Stimulated activated naive CD8-positive, alpha-beta T cell treated with anti-CD3 and anti-CD28 coated beads, Interleukin-15, Interleukin-2, amounts not matched to agents 100 ng/mL and 50 ng/mL, for 24 hours (primary cell): ENCODE measurements around the gene CCDC97.
A peak's percentile ranks its signal among the peaks of the same experiment; 100 is the strongest.

Experiments
- H3K27ac Mint-ChIP-seq: one replicate; pipeline ENCODE4 v1.8.0; 2021; ENCODE audit warnings: mild to moderate bottlenecking, mixed read lengths
- H3K27me3 Mint-ChIP-seq: one replicate; pipeline ENCODE4 v1.8.0; 2021; ENCODE audit warnings: mixed read lengths
- H3K36me3 Mint-ChIP-seq: one replicate; pipeline ENCODE4 v1.8.0; 2021; ENCODE audit warnings: low read depth, mixed read lengths
- H3K4me1 Mint-ChIP-seq: one replicate; pipeline ENCODE4 v1.8.0; 2021; ENCODE audit warnings: low read depth, mixed read lengths
- H3K4me3 Mint-ChIP-seq: one replicate; pipeline ENCODE4 v1.8.0; 2021; ENCODE audit warnings: mild to moderate bottlenecking, mixed read lengths
- H3K9me3 Mint-ChIP-seq: one replicate; pipeline ENCODE4 v1.8.0; 2021; ENCODE audit warnings: mixed read lengths

The CCDC97 gene

DNA sequence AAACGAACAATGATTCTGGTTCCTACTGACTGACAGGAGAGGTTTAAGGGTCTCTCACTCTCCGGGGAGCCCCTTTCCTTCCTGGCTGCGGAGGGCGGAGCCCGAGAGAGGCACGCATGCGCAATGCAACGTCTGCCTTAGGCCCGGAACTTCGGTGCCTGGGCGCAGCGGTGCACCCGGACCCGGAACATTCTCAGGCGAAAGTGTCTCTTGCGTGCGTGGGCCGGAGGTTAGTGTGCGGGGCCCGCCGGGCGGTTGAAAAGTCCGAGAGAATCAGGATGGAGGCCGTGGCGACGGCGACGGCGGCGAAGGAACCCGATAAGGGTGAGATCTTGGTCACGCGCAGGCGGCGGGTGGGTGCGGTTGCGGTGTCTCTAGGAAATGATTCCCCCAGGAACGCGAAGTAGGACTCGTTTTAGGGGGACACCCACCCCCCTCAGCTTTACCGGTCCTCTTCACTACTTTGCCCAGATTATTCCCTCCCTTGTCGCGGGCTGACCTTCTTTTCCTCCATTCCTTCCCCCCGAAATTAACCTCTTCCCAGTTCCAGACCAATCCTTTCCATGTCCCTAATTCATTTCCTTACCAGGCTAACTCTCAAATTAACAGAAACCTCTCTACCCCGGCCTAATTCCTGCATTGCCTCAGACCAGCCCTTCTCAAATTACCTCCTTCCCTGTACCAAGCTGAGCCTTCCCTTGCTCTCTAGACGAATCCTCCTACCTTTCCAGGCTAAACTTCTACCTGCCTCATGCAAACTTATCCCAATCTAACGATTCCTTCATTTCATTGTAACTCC is at the start of gene CCDC97:
Gene CCDC97 (plus strand): TSS at position 140 of the 799 bp plus-strand sequence. CDS start 139 bp downstream, at position 279.
- Mint-ChIP-seq H3K9me3 (no peaks in the 10 kb centered on the region), H3K36me3 (peaks cover 50% of the 10 kb centered on the region), H3K27ac (peak within 1 kb of the TSS; percentile 96), H3K4me1 (peaks cover 75% of the 10 kb centered on the region), H3K4me3 (peak within 1 kb of the TSS; percentile 96), H3K27me3 (no peaks in the 10 kb centered on the region)

DNA sequence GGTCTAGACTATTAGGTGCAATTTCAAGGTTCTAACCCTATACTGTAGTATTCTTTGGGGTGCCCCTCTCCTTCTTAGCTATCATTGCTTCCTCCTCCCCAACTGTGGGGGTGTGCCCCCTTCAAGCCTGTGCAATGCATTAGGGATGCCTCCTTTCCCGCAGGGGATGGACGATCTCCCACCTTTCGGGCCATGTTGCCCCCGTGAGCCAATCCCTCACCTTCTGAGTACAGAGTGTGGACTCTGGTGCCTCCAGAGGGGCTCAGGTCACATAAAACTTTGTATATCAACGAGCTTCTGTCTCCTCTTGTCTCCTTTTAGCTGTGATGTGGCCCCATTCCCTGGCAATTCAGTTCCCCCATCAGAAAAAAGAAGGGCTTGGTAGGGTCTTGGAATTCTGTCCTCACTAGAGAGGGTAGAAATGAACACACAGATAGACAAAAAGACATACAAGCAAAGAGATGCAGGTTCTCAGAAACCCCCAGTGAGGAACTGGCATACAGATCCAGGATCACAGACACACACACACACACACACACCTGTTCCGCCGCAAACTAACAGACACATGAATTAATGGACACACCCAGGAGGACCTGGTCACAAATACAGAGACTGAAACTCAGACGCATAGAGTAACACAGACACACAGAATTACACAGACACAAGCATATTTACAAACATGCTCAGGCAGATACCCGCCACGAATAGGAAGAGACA is 48.3 kb upstream of the CCDC97 start:
- peak overlapping the region; percentile 100 for H3K27ac Mint-ChIP-seq
- H3K27me3 Mint-ChIP-seq, result peaks cover 4% of the 10 kb centered on the region
- peaks cover 35% of the 10 kb centered on the region for H3K4me1 Mint-ChIP-seq
- no peaks in the 10 kb centered on the region for H3K9me3 Mint-ChIP-seq
- peaks cover 20% of the 10 kb centered on the region for H3K36me3 Mint-ChIP-seq
- H3K4me3 Mint-ChIP-seq, result peak overlapping the region; percentile 99

DNA sequence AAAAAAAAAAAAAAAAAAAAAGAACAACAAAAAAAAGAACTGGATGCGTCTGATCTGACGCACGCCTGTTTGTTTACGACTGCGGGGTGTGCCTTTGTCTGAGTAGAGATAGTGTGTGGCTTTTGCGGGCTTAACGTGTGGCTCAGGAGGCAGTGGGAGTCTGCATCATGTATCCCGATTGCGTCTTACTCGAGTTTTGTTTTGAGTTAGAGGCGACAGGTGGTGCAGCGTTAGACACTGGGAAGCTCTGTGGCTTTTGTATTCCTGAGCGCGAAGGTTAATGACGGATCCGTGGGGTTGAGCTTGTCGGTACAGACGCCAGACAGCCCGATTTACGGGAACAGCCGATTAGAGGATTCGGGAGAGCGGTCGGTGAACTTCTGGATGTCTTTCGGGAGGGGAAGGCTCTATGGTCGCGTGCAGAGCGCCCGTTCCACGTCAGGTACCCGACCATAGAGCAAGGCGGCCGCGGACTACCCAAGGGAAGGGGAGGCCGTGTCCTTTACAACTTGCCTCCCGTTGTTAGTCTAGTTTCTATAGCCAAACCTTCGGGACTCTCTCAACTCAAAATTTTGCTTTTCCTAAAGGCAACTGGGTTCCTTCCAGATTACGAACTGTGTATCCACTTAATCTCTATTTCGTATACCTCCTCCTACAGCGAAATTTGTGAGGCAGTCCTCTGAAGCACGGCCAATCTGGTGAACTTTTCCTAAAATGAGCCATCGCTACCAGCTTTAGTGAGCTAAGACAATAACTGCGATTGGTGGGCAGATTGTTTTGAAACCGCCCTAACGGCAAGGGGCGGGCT is 46.7 kb upstream of the CCDC97 start:
- no peaks in the 10 kb centered on the region for H3K9me3 Mint-ChIP-seq
- peaks cover 34% of the 10 kb centered on the region for H3K36me3 Mint-ChIP-seq
- H3K4me3 Mint-ChIP-seq, result peak overlapping the region; percentile 99
- H3K27ac Mint-ChIP-seq, result peak overlapping the region; percentile 100
- H3K4me1 Mint-ChIP-seq, result peaks cover 50% of the 10 kb centered on the region
- peaks cover 4% of the 10 kb centered on the region for H3K27me3 Mint-ChIP-seq

DNA sequence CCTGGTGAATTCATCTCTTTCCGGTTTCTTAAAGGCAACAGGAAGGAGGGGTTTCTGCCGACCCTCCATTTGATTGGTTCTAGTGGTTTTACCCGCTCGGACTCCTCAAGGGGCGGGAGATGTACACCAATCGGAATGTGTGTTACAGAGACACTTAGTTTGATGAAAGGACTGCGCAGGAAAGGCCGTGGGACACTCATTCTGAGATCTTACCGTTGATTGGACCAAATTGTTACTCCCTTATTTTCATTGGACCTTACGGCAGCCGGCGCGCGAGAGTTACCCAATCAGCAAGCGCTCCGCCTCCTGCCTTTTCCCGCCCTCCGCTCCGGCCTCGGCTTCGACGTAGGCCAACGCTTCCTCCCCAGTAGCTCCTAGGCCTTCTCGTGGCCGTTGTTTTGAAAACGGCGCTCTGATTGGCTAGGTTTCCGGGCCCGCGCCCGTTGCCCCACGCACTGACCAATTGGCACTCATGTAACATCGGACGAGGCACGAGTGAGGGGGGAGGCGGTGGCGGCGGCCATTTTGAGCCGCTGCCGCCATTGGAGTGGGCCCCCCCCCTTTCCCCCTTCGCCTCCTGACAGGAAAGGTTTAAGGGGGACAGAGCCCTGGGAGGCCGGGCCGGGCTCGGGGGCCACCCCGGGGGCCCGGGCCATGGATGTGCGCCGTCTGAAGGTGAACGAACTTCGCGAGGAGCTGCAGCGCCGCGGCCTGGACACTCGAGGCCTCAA is 46.0 kb upstream of the CCDC97 start, which contains the start of gene HNRNPUL1:
Gene HNRNPUL1 (plus strand): TSS at position 523 of the 731 bp plus-strand sequence. CDS start 132 bp downstream, at position 655.
- Mint-ChIP-seq H3K4me3 (peak within 1 kb of the TSS; percentile 99), H3K9me3 (no peaks in the 10 kb centered on the region), H3K27me3 (peaks cover 4% of the 10 kb centered on the region), H3K4me1 (peaks cover 50% of the 10 kb centered on the region), H3K27ac (peak within 1 kb of the TSS; percentile 100), H3K36me3 (peaks cover 41% of the 10 kb centered on the region)

DNA sequence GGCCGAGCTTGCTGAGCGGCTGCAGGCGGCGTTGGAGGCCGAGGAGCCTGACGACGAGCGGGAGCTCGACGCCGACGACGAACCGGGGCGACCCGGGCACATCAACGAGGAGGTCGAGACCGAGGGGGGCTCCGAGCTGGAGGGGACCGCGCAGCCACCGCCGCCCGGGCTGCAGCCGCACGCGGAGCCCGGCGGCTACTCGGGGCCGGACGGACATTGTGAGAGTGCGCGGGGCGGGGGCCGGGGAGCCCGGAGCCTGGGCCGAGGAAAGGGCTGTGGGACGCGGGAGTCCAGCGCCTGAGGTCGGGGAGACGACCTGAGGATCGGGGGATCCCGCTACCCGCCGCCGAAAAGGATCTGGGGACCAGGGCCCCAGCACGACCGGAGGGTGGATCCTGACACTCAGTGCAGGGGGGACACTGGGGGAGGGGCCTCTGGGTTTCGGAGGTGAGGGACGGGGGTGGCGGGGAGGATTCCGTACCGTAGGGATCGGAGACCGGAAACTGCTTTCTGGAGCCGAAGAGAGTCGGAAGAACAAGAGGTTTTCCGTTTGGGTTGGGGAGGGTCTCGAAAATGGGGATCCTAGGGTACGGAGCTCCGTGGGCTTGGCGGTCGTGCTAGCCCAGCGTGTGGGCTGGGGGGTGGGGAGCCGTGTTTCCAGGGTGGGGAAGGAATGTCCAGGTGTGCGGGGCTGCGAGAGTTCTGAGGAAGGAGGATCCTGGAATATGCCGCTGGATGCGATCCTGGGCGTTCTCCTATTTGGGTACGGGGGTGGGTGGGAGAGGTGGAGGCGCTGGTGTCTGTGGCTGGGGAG is 45.2 kb upstream of the CCDC97 start:
- Mint-ChIP-seq H3K27ac (peak overlapping the region; percentile 100), H3K4me1 (peaks cover 50% of the 10 kb centered on the region), H3K27me3 (peaks cover 4% of the 10 kb centered on the region), H3K4me3 (peak overlapping the region; percentile 99), H3K36me3 (peaks cover 47% of the 10 kb centered on the region), H3K9me3 (no peaks in the 10 kb centered on the region)

DNA sequence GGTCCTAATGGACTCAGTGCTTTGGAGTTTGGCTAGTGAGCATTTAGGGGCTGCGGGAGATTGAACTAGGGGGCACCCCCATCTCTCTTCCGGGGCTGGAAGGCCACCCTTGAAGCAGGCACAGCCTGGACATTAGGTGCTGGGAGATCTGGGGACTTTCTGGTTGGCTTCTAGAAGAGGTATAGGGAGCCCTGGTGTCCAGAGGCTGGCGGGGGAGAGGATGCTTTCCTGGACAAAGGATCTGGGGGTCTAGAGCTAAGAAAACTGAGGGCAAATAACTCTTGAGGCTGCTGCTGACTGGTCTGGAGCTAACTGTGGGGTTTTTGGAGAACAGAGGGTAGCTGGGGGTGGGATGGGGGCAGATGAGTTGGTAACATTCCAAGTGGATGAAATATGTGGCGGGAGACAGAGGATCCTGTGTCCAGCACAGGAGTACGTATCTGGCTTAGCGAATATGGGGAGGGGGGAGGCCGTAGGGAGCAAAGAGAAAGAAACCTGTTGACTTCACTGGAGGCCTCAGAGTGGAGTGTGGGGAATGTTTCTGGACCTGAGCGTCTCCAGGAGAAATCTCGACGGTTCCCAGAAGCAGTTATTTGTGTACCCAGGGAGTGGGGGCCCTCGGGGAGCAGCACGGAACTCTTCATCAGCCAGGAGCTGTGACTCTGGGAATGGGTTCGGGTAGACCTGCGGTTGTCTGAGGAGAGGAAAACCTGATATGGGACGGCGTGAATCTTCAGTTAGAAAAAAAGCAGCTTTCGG is 44.4 kb upstream of the CCDC97 start:
- Mint-ChIP-seq H3K4me3 (peak overlapping the region; percentile 99), H3K27me3 (peaks cover 4% of the 10 kb centered on the region), H3K4me1 (peaks cover 50% of the 10 kb centered on the region), H3K27ac (peak overlapping the region; percentile 100), H3K36me3 (peaks cover 47% of the 10 kb centered on the region), H3K9me3 (no peaks in the 10 kb centered on the region)

DNA sequence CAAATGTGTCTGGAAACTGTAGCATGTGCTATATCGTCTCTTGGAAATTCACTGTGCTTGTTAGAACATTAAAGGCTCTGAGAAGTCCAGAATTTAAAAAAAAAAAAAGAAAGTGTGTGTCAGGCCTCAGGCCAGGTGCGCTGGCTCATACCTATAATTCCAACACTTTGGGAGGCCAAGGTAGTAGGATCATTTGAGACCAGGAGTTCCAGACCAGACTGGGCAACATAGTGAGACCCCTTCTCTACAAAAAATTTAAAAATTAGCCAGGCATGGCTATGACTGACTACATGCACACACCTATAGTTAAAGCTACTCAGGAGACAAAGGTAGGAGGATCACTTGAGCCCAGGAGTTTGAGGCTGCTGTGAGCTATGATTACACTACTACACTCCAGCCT is 40.9 kb upstream of the CCDC97 start:
- peaks cover 1% of the 10 kb centered on the region for H3K27me3 Mint-ChIP-seq
- no peak overlapping the region for H3K27ac Mint-ChIP-seq
- H3K4me3 Mint-ChIP-seq, result no peak overlapping the region
- no peaks in the 10 kb centered on the region for H3K9me3 Mint-ChIP-seq
- peaks cover 30% of the 10 kb centered on the region for H3K4me1 Mint-ChIP-seq
- H3K36me3 Mint-ChIP-seq, result peaks cover 76% of the 10 kb centered on the region

DNA sequence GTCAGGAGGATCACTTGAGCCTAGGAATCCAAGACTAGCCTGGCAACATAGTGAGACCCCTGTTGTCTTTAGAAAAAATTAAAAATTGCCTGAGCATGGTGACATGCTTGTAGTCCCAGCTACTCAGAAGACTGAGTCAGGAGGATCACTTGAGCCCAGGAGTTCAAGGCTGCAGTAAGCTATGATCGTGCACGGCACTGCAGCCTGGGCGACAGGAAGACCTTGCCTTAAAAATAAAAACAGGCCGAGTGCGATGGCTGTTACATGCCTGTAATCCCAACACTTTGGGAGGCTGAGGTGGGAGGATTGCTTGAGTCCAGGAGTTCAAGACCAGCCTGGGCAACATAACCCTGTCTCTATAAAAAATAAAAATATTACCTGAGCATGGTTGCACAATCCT is 40.4 kb upstream of the CCDC97 start:
- Mint-ChIP-seq H3K9me3 (no peaks in the 10 kb centered on the region), H3K27ac (no peak overlapping the region), H3K4me3 (no peak overlapping the region), H3K27me3 (no peaks in the 10 kb centered on the region), H3K4me1 (peaks cover 28% of the 10 kb centered on the region), H3K36me3 (peaks cover 80% of the 10 kb centered on the region)

DNA sequence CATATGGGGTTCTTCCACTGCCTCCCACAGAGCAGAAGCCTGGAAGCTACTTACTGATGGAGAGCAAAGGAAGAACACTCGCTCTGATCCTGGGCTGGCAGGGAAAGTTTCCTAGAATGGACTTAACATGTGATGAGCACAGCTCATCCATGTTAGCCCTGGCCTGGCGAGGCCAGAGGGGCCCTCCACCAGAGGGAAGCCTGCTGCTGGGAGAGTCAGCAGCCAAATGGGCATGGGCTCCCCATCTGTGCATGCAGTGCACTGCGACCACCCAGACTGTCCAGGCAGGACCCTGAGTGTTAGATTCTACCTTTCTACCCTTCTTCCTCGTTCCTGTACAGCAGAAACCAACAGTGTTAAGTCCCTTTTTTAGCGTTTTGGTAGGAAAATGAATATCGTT is 36.9 kb upstream of the CCDC97 start:
- H3K4me1 Mint-ChIP-seq, result peaks cover under 1% of the 10 kb centered on the region
- H3K9me3 Mint-ChIP-seq, result no peaks in the 10 kb centered on the region
- no peaks in the 10 kb centered on the region for H3K27me3 Mint-ChIP-seq
- H3K36me3 Mint-ChIP-seq, result peaks cover 84% of the 10 kb centered on the region
- no peak overlapping the region for H3K4me3 Mint-ChIP-seq
- no peak overlapping the region for H3K27ac Mint-ChIP-seq

DNA sequence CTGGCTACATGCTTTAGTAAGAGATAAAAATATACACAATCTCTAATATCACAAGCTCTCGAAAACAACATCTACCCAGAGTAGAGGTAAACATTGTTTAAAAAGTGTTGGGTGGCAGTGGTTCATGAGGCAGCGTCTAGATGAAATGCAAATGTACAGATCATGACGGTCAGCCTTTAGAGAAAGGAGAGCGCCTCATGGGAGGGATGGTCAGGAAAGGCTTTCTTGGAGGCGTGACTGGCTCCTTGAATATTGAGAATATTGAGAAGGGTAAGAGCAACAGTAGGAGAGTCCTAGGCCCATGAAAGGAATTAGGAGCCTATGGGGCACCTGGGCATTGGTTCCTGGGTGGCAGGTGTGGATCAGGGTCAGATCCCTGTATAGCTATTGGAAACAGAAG is 35.2 kb upstream of the CCDC97 start:
- no peaks in the 10 kb centered on the region for H3K4me1 Mint-ChIP-seq
- no peaks in the 10 kb centered on the region for H3K27me3 Mint-ChIP-seq
- peaks cover 85% of the 10 kb centered on the region for H3K36me3 Mint-ChIP-seq
- H3K9me3 Mint-ChIP-seq, result no peaks in the 10 kb centered on the region
- H3K27ac Mint-ChIP-seq, result peak overlapping the region; percentile 1
- no peak overlapping the region for H3K4me3 Mint-ChIP-seq

DNA sequence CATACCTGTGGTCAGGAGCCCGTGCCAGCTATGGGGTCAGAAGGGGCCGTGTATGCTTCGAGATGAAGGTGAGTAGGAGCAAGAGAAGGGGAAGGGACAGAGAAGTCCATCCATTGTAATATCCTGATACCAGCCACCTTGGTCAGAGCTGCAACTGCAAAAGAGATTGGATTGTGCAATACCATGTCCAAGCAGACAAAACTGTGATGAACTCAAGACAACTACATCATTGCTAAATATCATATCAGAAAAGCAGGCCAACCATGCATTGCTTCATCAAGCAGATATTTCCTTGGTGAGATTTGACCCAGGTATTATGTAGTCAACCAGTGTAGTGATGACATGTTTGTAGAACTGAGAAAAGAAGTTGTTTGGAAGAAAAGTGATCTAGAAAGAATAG is 33.7 kb upstream of the CCDC97 start:
- Mint-ChIP-seq H3K4me1 (no peaks in the 10 kb centered on the region), H3K27me3 (no peaks in the 10 kb centered on the region), H3K27ac (no peak overlapping the region), H3K4me3 (no peak overlapping the region), H3K36me3 (peaks cover 94% of the 10 kb centered on the region), H3K9me3 (no peaks in the 10 kb centered on the region)

DNA sequence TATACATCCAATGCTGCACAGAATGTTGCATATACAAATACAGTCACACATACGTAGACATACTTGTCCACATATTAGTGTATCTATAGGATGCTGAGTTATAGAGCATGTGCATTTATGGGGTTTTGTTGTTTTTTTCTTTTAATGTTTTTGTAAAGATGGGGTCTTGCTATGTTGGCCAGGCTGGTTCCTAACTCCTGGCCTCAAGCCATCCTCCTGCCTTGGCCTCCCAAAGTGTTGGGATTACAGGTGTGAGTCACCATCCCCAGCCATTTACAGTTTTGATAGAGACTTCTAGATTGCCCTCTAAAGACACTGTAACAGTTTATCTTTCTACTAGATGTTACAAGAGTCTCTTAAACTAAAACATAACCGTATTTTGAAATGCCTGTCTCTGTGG is 31.5 kb upstream of the CCDC97 start:
- Mint-ChIP-seq H3K4me3 (no peak overlapping the region), H3K9me3 (no peaks in the 10 kb centered on the region), H3K27ac (no peak overlapping the region), H3K27me3 (no peaks in the 10 kb centered on the region), H3K36me3 (peaks cover 84% of the 10 kb centered on the region), H3K4me1 (no peaks in the 10 kb centered on the region)
